Measurements from ENCODE around the gene TACC3. TPM values are rescaled to one million over a fixed set of nuclear protein-coding genes. Genes with fewer than 3 reads are reported as not detected.

The TACC3 gene
- total RNA-seq, 1 experiment from 2014 or later: 106 TPM

- POLR2A ChIA-PET: no interaction called here
- Histone ChIP-seq H3K9me3 (ENCODE audit: control insufficient read depth, insufficient read depth, low read depth, low read length) (no peaks in the 10 kb centered on the region), H3K4me1 (ENCODE audit: control insufficient read depth, insufficient read depth, low read length) (peaks cover 9% of the 10 kb centered on the region), H3K27ac (ENCODE audit: low read length) (no peak overlapping the region), H3K27me3 (ENCODE audit: control insufficient read depth, insufficient read depth, low read length) (no peaks in the 10 kb centered on the region), H3K4me3 (ENCODE audit: low read depth in 2 of 2, low read length in 2 of 2) (no peak overlapping the region), H3K36me3 (ENCODE audit: control insufficient read depth, insufficient read depth, low read length) (no peaks in the 10 kb centered on the region)
- in situ Hi-C loops (cut with HindIII; ENCODE audit: low pct_unique_long_range_greater_than_20kb, low sequenced_read_pairs) (no loop called here), intact Hi-C loops (cut with micrococcal nuclease; ENCODE audit: unreplicated experiment) (no loop called here)
- CTCF ChIA-PET: interaction anchor here (0.5 to 1.4 kb wide), 2 partner anchors 17 to 27 kb away, joined by 7 to 9 read pairs; no protein-coding TSS in a partner anchor
- no peak for DNase-seq (ENCODE audit: low read depth, low spot score)
- no peak for ATAC-seq
- BruUV-seq (replicated peaks): no TSS peak
- TF ChIP-seq REST (IDR thresholded peaks at IDR 0.05; ENCODE audit: insufficient read depth in 1 of 2, low read depth in 2 of 2, low read length in 1 of 2): no peak
- TF ChIP-seq TCF7L2 (IDR thresholded peaks at IDR 0.05; ENCODE audit: low read depth, low read length): no peak
- TF ChIP-seq SIN3A (IDR thresholded peaks at IDR 0.05; ENCODE audit: borderline replicate concordance, insufficient read depth, low read depth, low read length): no peak
- no peak for TF ChIP-seq CTCF (IDR thresholded peaks at IDR 0.05)
- TF ChIP-seq POLR2AphosphoS5 (IDR thresholded peaks at IDR 0.05; ENCODE audit: low read depth, low read length): no peak
Observed at GRCh38 chr4:1764670-1765069, 43.3 kb downstream of the TACC3 start.

- intact Hi-C loops (cut with micrococcal nuclease; ENCODE audit: unreplicated experiment) (no loop called here), in situ Hi-C loops (cut with HindIII; ENCODE audit: low pct_unique_long_range_greater_than_20kb, low sequenced_read_pairs) (no loop called here)
- BruUV-seq (replicated peaks): no TSS peak
- H3K9me3 ChIP-seq (ENCODE audit: control insufficient read depth, insufficient read depth, low read depth, low read length): no peaks in the 10 kb centered on the region
- H3K27me3 ChIP-seq (ENCODE audit: control insufficient read depth, insufficient read depth, low read length): no peaks in the 10 kb centered on the region
- H3K36me3 ChIP-seq (ENCODE audit: control insufficient read depth, insufficient read depth, low read length): no peaks in the 10 kb centered on the region
- peak; percentile 25; the same call in 1 of the 2 replicates for ATAC-seq
- no peak overlapping the region for H3K4me3 ChIP-seq (ENCODE audit: low read depth in 2 of 2, low read length in 2 of 2)
- ChIA-PET POLR2A (no interaction called here), CTCF (interaction anchor here (0.5 to 1.4 kb wide), 2 partner anchors 18 to 26 kb away, joined by 7 to 9 read pairs; no protein-coding TSS in a partner anchor)
- peaks cover 9% of the 10 kb centered on the region for H3K4me1 ChIP-seq (ENCODE audit: control insufficient read depth, insufficient read depth, low read length)
- H3K27ac ChIP-seq (ENCODE audit: low read length): no peak overlapping the region
- DNase-seq (ENCODE audit: low read depth, low spot score): no peak
- no peak for TF ChIP-seq REST (IDR thresholded peaks at IDR 0.05; ENCODE audit: insufficient read depth in 1 of 2, low read depth in 2 of 2, low read length in 1 of 2)
- TF ChIP-seq TCF7L2 (IDR thresholded peaks at IDR 0.05; ENCODE audit: low read depth, low read length): no peak
- TF ChIP-seq SIN3A (IDR thresholded peaks at IDR 0.05; ENCODE audit: borderline replicate concordance, insufficient read depth, low read depth, low read length): no peak
- TF ChIP-seq CTCF (IDR thresholded peaks at IDR 0.05): no peak
- no peak for TF ChIP-seq POLR2AphosphoS5 (IDR thresholded peaks at IDR 0.05; ENCODE audit: low read depth, low read length)
Observed at GRCh38 chr4:1765409-1766072, 44.2 kb downstream of the TACC3 start.

Data from Panc1 (cell line).